Loucy (cell line): ENCODE results near the gene GAS7.

Experiments used
- H2AFZ ChIP-seq: fragments of 200-600 bp; sonication (generic); 2 replicates; pipeline ENCODE4 v1.6.0; 2016; ENCODE audit warnings: antibody characterized with exemption, mild to moderate bottlenecking, low read length, moderate library complexity
- H3F3A ChIP-seq: fragments of 200-600 bp; 2 replicates; pipeline ENCODE4 v1.6.0; 2016; ENCODE audit warnings: antibody characterized with exemption, low read depth, mild to moderate bottlenecking
- H3K27me3 ChIP-seq: fragments of 200-600 bp; sonication (generic); 2 replicates; pipeline ENCODE4 v1.6.1; 2014; ENCODE audit warnings: low read length, mild to moderate bottlenecking; ENCODE audit not compliant: insufficient read depth, poor library complexity, severe bottlenecking
- H3K36me3 ChIP-seq: fragments of 200-600 bp; sonication (generic); 2 replicates; pipeline ENCODE4 v1.6.1; 2016; ENCODE audit warnings: low read length; ENCODE audit not compliant: insufficient read depth
- H3K4me1 ChIP-seq: fragments of 200-600 bp; sonication (generic); 2 replicates; pipeline ENCODE4 v1.5.1; 2014; ENCODE audit warnings: low read length, mild to moderate bottlenecking; ENCODE audit not compliant: insufficient read depth, poor library complexity, severe bottlenecking
- H3K4me2 ChIP-seq: fragments of 200-600 bp; sonication (generic); 2 replicates; pipeline ENCODE4 v1.6.0; 2014; ENCODE audit warnings: antibody characterized with exemption, low read length, low read depth, mild to moderate bottlenecking; ENCODE audit not compliant: poor library complexity, severe bottlenecking
- H3K4me3 ChIP-seq: fragments of 200-600 bp; sonication (generic); 2 replicates; pipeline ENCODE4 v1.5.1; 2014; ENCODE audit warnings: low read length, mild to moderate bottlenecking, mixed read lengths; ENCODE audit not compliant: poor library complexity, severe bottlenecking
- H3K79me2 ChIP-seq: fragments of 200-600 bp; sonication (generic); 2 replicates; pipeline ENCODE4 v1.6.1; 2014; ENCODE audit warnings: low read length; ENCODE audit not compliant: insufficient read depth
- H3K9ac ChIP-seq: fragments of 200-600 bp; sonication (generic); 2 replicates; pipeline ENCODE4 v1.6.0; 2014; ENCODE audit warnings: mild to moderate bottlenecking, low read depth, low read length, moderate library complexity; ENCODE audit not compliant: poor library complexity, severe bottlenecking
- H3K9me2 ChIP-seq: fragments of 200-600 bp; sonication (generic); replicated peaks from 2 replicates; pipeline ENCODE4 v1.6.1; 2016; ENCODE audit warnings: low read depth, low read length, mixed read lengths
- H3K9me3 ChIP-seq: fragments of 200-600 bp; sonication (generic); 2 replicates; pipeline ENCODE4 v1.6.1; 2014; ENCODE audit warnings: mild to moderate bottlenecking, antibody characterized with exemption, low read length, low read depth; ENCODE audit not compliant: insufficient read depth
- H4K20me1 ChIP-seq: fragments of 200-600 bp; sonication (generic); 2 replicates; pipeline ENCODE4 v1.6.0; 2014; ENCODE audit warnings: antibody characterized with exemption, low read length, mild to moderate bottlenecking; ENCODE audit not compliant: insufficient read depth, poor library complexity, severe bottlenecking
- EZH2phosphoT487 ChIP-seq: fragments of 200-600 bp; IDR thresholded peaks from 2 replicates; pipeline ENCODE4 v1.6.1; 2018; ENCODE audit warnings: antibody characterized with exemption, mild to moderate bottlenecking, moderate library complexity, borderline replicate concordance
- TF ChIP-seq, protein P1 (sequence below): fragments of 200-600 bp; sonication (generic); conservative IDR thresholded peaks from 2 replicates; pipeline ENCODE4 v1.5.1; 2014; ENCODE audit warnings: mild to moderate bottlenecking, antibody characterized with exemption, low read length

GAS7 gene

DNA sequence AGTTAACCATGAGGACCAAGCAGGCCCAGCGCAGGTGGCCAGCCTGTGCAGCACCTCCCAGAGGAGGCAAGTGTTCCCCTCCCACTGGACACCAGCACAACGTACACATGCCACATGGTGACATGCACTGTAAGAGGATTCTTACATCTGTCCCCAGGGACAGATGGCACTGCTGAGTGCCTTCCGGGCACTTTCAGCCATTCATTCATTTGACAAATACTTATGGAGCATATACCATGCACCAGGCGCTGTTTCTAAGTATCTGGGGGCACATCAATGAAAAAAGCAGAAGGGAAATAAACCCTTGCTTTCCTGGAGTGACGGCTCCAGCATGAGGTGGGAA lies 79.6 kb downstream of the GAS7 start:
- peaks cover 91% of the 10 kb centered on the region for H3K4me1 ChIP-seq
- no peak overlapping the region for H2AFZ ChIP-seq
- TF ChIP-seq, protein P1, sequence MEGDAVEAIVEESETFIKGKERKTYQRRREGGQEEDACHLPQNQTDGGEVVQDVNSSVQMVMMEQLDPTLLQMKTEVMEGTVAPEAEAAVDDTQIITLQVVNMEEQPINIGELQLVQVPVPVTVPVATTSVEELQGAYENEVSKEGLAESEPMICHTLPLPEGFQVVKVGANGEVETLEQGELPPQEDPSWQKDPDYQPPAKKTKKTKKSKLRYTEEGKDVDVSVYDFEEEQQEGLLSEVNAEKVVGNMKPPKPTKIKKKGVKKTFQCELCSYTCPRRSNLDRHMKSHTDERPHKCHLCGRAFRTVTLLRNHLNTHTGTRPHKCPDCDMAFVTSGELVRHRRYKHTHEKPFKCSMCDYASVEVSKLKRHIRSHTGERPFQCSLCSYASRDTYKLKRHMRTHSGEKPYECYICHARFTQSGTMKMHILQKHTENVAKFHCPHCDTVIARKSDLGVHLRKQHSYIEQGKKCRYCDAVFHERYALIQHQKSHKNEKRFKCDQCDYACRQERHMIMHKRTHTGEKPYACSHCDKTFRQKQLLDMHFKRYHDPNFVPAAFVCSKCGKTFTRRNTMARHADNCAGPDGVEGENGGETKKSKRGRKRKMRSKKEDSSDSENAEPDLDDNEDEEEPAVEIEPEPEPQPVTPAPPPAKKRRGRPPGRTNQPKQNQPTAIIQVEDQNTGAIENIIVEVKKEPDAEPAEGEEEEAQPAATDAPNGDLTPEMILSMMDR, result no peak
- no peak for TF ChIP-seq EZH2phosphoT487
- no peaks in the 10 kb centered on the region for H4K20me1 ChIP-seq
- peaks cover 67% of the 10 kb centered on the region for H3K79me2 ChIP-seq
- H3K9me2 ChIP-seq, result no peaks in the 10 kb centered on the region
- no peaks in the 10 kb centered on the region for H3K36me3 ChIP-seq
- H3K9me3 ChIP-seq, result no peaks in the 10 kb centered on the region
- H3F3A ChIP-seq, result peaks cover 33% of the 10 kb centered on the region
- peak overlapping the region; percentile 91 for H3K9ac ChIP-seq
- H3K27me3 ChIP-seq, result no peaks in the 10 kb centered on the region
- peak overlapping the region; percentile 88 for H3K4me2 ChIP-seq
- H3K4me3 ChIP-seq, result peak overlapping the region; percentile 65

DNA sequence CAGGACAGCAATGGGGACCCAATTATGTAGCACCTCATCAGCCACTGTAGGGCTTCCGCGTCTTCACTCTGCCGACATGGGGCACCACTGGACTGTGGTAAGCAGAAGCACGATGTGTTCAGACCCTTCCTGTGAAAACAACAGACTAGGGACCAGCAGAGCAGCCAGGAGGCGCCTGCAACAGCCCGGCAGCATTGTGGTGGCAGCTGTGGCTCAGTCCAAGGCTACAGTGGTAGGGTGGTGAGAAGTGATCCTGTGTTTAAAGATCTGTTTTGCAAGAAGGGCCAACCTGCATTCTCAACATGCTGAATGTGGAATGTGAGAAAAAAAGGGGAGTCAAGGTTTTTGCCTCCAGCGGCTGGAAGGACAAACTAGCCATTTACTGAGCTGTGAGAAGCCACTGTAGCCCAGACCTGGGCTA lies 80.8 kb downstream of the GAS7 start:
- no peaks in the 10 kb centered on the region for H3K9me3 ChIP-seq
- H2AFZ ChIP-seq, result no peak overlapping the region
- peaks cover 92% of the 10 kb centered on the region for H3K4me1 ChIP-seq
- no peaks in the 10 kb centered on the region for H4K20me1 ChIP-seq
- H3K4me2 ChIP-seq, result peak overlapping the region; percentile 88
- TF ChIP-seq, protein P1, result peak; percentile 46
- no peak for TF ChIP-seq EZH2phosphoT487
- peaks cover 69% of the 10 kb centered on the region for H3K79me2 ChIP-seq
- no peaks in the 10 kb centered on the region for H3K9me2 ChIP-seq
- H3F3A ChIP-seq, result peaks cover 30% of the 10 kb centered on the region
- peak overlapping the region; percentile 26 for H3K4me3 ChIP-seq
- no peaks in the 10 kb centered on the region for H3K27me3 ChIP-seq
- H3K36me3 ChIP-seq, result no peaks in the 10 kb centered on the region
- H3K9ac ChIP-seq, result peak overlapping the region; percentile 91

DNA sequence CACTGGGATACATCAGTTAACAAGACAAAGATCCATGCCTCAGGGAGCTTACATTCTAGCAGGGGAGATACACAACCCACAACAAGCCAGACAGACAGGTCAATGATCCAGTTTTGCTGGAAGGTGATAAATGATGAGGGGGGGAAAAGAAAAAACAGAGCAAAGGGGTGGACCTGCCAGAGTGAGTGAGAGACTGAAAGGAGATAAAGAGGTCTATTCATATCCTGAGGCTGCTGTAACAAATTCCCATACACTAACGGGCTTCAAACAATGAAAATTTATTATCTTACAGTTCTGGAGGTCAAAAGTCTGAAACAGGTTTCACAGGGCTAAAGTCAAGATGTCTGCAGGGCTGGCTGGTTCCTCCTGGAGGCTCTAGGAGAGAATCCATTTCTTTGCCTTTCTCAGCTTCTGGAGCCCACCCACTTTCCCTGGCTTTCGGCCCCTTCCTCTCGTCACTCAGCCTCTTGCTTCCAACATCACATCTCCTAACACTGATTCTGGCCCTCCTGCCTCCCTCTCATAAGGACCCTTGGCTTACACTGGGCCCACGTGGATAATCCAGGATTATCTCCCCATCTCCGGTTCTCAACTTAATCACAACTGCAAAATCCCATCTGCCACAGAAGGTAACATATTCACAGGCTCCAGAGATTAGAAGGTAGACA lies 81.5 kb downstream of the GAS7 start:
- Histone ChIP-seq H3K79me2 (peaks cover 74% of the 10 kb centered on the region), H3F3A (peaks cover 24% of the 10 kb centered on the region), H3K27me3 (no peaks in the 10 kb centered on the region), H3K9me3 (no peaks in the 10 kb centered on the region), H4K20me1 (no peaks in the 10 kb centered on the region), H3K9ac (peak overlapping the region; percentile 91), H3K4me3 (peak overlapping the region; percentile 26), H3K36me3 (no peaks in the 10 kb centered on the region), H3K4me2 (peak overlapping the region; percentile 88), H3K9me2 (no peaks in the 10 kb centered on the region), H2AFZ (no peak overlapping the region), H3K4me1 (peaks cover 92% of the 10 kb centered on the region)
- TF ChIP-seq, protein P1, result no peak
- no peak for TF ChIP-seq EZH2phosphoT487
